ENCODE data around the gene SLC39A9.
"Not testable (repeated sequence)": the region's sequence is repeated elsewhere in the genome, so short reads cannot be mapped to it uniquely, and the experiment has no call there.

Gene SLC39A9

GRCh38 chr14:69475194-69475818 is 76.8 kb downstream of the SLC39A9 start:
- no peak for DNase-seq (ENCODE audit: low spot score)

DNA sequence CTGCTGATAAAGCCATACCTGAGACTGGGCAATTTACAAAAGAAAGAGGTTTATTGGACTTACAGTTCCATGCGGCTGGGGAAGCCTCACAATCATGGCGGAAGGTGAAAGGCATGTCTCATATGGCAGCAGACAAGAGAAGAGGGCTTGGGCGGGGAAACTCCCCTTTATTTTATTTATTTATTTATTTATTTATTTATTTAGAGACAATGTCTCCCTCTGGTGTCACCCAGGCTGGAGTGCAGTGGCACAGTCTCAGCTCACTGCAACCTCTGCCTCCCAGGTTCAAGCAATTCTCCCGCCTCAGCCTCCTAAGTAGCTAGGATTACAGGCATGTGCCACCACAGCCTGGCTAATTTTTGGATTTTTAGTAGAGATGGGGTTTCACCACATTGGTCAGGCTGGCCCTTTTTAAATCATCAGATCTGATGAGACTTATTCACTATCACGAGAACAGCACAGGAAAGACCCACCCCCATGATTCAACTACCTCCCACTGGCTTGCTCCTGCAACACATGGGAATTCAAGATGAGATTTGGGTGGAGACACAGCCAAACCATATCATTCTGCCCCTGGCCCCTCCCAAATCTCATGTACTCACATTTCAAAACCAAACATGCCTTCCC is 78.4 kb downstream of the SLC39A9 start:
- not testable (repeated sequence) for DNase-seq (ENCODE audit: low spot score)

GRCh38 chr14:69478055-69478454 is 79.6 kb downstream of the SLC39A9 start:
- DNase-seq (ENCODE audit: low spot score), result not testable (repeated sequence)

DNA sequence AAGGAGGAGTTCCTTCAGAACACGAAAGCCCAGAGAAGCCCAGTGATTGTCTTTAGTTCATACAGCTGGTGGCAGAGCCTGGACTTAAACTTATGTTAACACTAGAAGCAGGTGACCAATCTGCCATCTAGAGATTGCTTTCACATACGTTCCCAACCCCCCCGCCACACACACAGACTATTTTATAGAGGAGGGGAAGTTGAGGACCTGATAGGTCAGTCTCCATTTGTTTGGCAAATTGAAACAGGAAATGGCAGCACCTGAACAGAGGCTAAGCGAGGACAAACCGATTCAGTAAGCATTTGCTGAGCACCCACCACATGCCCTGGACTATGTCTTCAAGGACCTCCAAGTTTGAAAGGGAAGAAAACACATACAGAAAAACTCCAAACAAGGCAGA is 81.2 kb downstream of the SLC39A9 start:
- no peak for DNase-seq (ENCODE audit: low spot score)

DNA sequence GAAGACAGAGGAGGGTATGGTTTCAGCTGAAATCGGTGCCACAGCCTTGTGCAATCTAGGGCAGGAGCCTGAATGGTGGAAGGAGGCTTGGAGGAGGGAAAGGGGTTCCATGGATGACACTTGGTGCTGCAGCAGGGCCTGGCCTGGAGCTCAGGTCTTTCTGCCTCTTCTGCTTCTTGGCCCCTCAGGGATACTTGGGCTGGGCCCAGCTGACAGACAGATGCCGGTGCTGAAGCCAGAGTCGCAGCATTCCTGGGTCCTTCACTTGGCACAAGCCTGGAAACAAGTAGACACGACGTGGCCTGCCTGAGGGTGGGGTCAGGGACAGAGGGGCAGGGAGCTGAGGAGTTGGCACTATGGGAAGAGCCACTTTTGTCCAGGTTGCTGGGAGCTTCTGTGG is 81.6 kb downstream of the SLC39A9 start:
- DNase-seq (ENCODE audit: low spot score), result no peak

- no peak for DNase-seq (ENCODE audit: low spot score)
These were observed 83.5 kb downstream of the SLC39A9 start for GRCh38 chr14:69481815-69482568.

- no peak for DNase-seq (ENCODE audit: low spot score)
These were observed 85.4 kb downstream of the SLC39A9 start for GRCh38 chr14:69483765-69484443.

- no peak for DNase-seq (ENCODE audit: low spot score)
These were observed 86.2 kb downstream of the SLC39A9 start, which contains the start of gene PLEKHD1 for GRCh38 chr14:69484444-69485314. TSS of gene PLEKHD1 (plus strand) at chr14:69484728. CDS start at chr14:69484966, 238 bp downstream.

DNA sequence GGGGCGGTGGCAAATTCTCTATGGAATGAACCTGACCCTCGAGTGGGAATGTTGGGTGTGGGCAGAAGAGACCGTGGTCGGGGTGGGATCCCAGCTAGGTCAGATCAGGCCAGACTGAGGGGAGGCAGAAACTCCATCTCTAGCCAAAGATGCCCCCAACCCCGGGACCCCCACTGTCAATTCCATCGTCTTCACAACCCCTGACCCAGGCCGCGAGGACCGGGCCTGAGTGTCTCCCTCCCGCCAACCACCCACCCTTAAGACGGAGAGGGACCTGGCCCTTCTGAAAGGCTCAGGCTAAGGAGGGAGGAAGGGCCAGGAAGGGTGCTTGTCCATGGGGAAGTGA is 86.8 kb downstream of the SLC39A9 start:
- no peak for DNase-seq (ENCODE audit: low spot score)

DNA sequence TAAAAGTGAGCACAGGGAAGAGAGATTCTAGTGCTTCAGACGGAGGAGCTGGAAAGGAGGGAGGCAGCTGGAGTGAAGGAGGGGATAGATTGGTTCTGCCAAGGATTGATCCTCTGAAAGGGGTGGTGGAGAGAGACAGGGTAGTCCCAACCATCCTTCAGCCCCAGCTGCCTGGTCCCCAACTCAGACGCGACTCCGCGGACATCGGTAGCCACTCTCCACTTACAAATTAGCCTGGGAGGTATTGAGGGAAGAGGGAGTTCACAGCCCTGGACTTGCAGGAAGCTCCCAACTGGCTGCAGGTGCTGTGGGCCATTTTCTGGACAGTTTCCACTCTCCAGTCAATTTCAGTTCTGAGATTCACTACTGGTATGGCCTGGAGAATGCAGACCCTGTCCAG is 87.2 kb downstream of the SLC39A9 start:
- no peak for DNase-seq (ENCODE audit: low spot score)

GRCh38 chr14:69487226-69487625 is 88.7 kb downstream of the SLC39A9 start:
- no peak for DNase-seq (ENCODE audit: low spot score)

GRCh38 chr14:69487771-69488170 is 89.3 kb downstream of the SLC39A9 start:
- DNase-seq (ENCODE audit: low spot score), result no peak

GRCh38 chr14:69489495-69489894 is 91.0 kb downstream of the SLC39A9 start:
- DNase-seq (ENCODE audit: low spot score), result no peak

DNA sequence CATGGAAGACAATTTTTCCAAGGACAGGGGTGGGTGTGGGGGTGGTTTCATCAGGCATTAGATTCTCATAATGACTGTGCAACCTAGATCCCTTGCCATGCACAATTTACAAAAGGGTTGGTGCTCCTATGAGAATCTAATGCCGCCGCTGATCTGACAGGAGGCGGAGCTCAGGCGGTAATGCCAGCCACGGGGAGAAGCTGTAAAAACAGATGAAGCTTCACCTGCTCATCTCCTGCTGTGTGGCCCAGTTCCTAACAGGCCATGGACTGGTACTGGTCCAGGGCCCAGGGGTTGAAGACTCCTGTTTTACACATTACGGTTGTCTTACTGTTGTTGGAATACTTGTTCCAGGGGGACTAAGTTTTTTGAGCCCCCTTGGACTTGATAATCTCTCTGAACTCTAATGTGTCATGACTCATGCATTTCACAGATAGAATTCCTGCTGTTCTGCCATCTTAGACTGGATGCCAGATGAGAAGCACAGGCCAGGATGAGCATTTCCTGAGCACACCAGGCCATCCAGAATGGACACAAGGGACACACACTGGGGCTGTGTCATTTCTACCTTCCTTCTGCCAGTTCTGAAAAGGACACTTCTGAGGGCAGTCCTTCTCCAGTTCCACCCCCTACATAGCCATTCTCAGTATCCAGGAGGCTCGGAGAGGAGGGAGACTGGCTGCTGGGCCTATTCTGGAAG is 91.9 kb downstream of the SLC39A9 start:
- DNase-seq (ENCODE audit: low spot score), result no peak

DNA sequence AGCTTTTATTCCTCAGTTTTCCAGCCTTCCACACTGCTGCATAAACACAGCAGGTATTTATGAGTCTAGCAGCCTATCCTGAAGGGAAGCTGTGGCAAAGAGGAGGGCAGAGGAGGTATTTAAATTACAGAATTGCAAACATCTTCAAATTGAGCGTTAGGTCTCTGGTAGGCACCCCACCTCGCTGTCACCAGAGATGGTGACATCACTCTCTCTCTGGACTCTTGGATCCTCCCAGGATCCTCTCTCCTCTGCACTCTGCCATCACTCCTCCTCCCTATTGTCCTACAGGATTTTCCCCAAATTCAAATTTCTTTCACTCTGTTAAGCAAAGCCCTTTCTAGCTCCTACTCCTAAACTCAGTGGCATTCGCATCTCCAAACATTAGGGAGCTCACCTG is 92.7 kb downstream of the SLC39A9 start:
- DNase-seq (ENCODE audit: low spot score), result no peak

- no peak for DNase-seq (ENCODE audit: low spot score)
These were observed 94.5 kb downstream of the SLC39A9 start for GRCh38 chr14:69493038-69493437.

DNA sequence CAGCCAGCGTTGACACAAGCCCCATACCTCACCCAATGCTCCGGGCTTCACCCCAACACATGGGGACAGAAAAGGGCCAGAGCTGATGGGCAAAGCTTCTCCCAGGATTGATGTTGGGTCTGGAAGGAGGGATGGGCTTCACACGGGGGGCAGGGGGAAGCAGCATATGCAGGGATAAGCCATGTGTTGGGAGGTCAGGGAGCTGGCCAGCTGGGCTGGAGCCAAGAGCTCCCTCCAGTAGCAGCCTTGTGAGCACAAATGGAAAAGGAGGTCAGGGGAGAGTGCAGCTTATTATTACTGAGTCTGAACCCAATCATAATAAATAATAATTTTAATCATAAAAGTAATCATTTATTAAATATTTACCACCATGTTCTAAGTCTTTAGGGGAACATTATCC is 95.3 kb downstream of the SLC39A9 start:
- DNase-seq (ENCODE audit: low spot score), result no peak

DNA sequence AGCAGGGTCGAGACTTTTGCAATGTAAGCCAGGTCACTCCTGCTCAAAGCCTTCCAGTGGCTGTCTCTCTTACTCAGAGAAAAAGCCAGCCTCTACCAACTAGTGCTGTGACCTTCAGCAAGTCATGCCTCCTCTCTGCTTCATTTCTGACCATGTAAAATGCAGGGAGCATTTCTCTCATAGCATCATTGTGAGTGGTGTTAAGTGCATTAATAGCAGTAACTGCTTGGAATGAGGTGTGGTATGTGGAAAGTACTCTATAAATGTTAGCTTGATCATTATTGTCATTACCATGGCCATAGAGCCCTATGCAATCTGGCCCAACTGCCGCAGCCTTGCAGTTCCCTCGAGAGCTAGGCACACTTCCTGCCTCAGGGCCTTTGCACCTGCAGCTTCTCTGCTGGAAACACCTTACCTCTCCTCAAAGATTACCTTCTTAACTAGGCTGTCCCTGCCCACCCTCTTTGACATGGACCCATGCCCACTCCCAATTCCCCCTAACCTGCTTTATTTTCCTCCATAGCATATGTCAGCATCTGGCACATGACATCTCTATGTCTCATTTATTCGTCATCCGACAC is 96.9 kb downstream of the SLC39A9 start:
- DNase-seq (ENCODE audit: low spot score), result no peak

DNA sequence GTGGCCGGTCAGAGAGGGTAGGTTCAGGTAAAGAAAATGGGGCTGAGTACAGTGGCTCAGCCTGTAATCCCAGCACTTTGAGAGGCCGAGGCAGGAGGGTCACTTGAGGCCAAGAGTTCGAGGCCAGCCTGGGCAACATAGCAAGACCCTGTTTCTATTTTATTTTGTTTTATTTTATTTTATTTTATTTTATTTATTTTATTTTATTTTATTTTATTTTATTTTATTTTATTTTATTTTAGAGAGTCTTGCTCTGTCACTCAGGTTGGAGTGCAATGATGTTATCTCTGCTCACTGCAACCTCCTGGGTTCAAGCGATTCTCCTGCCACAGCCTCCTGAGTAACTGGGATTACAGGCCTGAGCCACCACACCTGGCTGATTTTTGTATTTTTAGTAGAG is 99.4 kb downstream of the SLC39A9 start:
- not testable (repeated sequence) for DNase-seq (ENCODE audit: low spot score)

DNA sequence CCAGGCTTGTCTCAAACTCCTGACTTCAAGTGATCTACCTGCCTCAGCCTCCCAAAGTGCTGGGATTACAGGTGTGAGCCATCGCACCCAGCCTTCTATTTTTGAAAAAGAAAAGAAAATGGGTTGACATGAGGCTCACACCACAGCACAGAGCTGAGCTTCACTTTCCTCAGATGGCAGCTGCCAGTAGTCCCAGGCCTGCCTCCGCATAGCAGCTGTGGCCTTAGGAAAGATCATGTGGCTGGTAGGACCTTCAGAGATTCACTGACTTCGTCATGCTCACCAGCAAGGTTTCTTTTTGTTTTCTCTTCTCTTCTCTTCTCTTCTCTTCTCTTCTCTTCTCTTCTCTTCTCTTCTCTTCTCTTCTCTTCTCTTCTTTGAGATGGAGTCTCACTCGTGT is 99.8 kb downstream of the SLC39A9 start:
- not testable (repeated sequence) for DNase-seq (ENCODE audit: low spot score)

GRCh38 chr14:69499436-69499835 is 100.9 kb downstream of the SLC39A9 start:
- no peak for DNase-seq (ENCODE audit: low spot score)

Measured in Ammon's horn (tissue), 1 donor.